AG04449 (cell line): ENCODE results near the gene FIG4.
A peak's percentile ranks its signal among the peaks of the same experiment; 100 is the strongest.

Experiments used
- CTCF ChIA-PET: fragments of 350-600 bp; formaldehyde crosslinking; extraction: SDS; loops from one replicate; lab custom pipeline; 2021; ENCODE audit warnings: antibody characterized with exemption; lab: Yijun Ruan, JAX
- POLR2A ChIA-PET: fragments of 400-600, 350-600 bp; formaldehyde crosslinking; extraction: SDS; loops from one replicate; lab custom pipeline; 2020; ENCODE audit warnings: antibody characterized with exemption, inconsistent platforms; lab: Yijun Ruan, JAX
- DNase-seq: peaks from one replicate; pipeline ENCODE4 v3.0.0-alpha.2; 2010; ENCODE audit warnings: low read depth, low spot score
- H3K4me3 ChIP-seq: 2 replicates; pipeline ENCODE4 v1.5.1; 2011; ENCODE audit warnings: low read depth, mild to moderate bottlenecking, control low read depth, low read length
- TF ChIP-seq, protein P1 (sequence below): IDR thresholded peaks from one replicate; pipeline ENCODE4 v1.5.1; 2011; ENCODE audit warnings: mild to moderate bottlenecking, moderate library complexity, low read length, control low read depth, inconsistent platforms; ENCODE audit not compliant: insufficient read depth; ENCODE audit errors: missing control alignments

Gene FIG4

DNA sequence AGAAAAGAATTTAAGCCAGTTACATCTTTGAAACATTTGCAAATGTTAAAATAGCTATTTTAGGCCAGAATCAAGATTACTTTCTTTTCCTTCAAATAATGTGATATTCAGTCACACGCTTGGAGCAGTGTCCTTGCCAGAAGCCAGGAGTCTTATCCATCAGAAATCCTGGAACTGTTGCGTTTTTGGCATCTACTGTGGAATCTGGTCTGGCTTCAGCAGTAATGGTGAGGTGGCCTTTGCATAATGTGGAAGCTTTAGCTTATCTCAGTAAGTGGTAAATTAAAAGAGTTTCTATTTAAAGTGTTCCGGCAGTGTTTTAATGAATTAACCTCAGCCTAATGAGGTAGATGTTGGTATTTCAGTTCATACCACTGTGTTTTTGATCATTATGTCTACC is 97.6 kb downstream of the FIG4 start:
- DNase-seq, result no peak
- ChIA-PET POLR2A (no interaction called here), CTCF (interaction anchor here (1.3 kb wide), 1 partner anchor 251 kb away, joined by 10 read pairs; no protein-coding TSS in a partner anchor)
- TF ChIP-seq, protein P1, sequence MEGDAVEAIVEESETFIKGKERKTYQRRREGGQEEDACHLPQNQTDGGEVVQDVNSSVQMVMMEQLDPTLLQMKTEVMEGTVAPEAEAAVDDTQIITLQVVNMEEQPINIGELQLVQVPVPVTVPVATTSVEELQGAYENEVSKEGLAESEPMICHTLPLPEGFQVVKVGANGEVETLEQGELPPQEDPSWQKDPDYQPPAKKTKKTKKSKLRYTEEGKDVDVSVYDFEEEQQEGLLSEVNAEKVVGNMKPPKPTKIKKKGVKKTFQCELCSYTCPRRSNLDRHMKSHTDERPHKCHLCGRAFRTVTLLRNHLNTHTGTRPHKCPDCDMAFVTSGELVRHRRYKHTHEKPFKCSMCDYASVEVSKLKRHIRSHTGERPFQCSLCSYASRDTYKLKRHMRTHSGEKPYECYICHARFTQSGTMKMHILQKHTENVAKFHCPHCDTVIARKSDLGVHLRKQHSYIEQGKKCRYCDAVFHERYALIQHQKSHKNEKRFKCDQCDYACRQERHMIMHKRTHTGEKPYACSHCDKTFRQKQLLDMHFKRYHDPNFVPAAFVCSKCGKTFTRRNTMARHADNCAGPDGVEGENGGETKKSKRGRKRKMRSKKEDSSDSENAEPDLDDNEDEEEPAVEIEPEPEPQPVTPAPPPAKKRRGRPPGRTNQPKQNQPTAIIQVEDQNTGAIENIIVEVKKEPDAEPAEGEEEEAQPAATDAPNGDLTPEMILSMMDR, result no peak
- H3K4me3 ChIP-seq, result no peak overlapping the region

DNA sequence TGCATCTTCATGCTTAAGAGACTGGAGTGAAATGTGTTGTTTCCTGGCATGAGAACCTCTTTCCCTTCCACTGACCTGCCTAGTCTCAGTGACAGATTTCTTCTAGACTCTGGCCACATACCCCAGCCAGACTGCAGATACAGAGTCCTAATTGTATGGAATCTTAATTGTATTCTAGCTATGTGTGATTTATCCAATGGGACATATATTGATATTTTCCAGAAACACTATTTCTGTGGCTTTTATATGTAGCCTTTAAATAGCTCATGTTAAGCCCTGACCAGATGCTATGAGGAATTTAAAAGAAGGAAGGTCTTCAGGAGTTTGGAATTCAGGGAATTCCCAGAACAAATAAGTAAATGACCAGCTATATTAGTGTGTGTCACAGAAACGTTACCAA is 99.0 kb downstream of the FIG4 start:
- ChIA-PET CTCF (interaction anchor here (1.7 kb wide), 1 partner anchor 250 kb away, joined by 5 read pairs; no protein-coding TSS in a partner anchor), POLR2A (no interaction called here)
- DNase-seq, result peak; percentile 71
- TF ChIP-seq, protein P1, result no peak
- H3K4me3 ChIP-seq, result no peak overlapping the region

DNA sequence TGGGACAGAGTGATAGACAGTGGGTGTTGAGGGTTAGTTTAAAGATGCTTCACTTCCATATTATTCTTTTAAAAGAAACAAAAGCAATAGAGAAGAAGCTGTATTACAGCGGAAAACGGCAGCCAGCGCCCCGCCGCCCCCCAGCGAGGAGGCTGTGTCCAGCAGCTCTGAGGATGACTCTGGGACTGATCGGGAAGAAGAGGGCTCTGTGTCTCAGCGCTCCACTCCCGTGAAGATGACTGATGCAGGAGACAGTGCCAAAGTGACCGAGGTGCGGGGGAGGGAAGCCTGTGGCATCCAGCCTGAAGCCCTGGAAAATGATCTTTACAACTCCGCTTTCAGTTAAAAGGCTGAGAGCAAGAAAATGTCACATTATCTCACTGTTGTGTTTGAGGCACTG is 100.2 kb downstream of the FIG4 start:
- TF ChIP-seq, protein P1, result no peak
- no peak overlapping the region for H3K4me3 ChIP-seq
- no peak for DNase-seq
- ChIA-PET CTCF (interaction anchor here (1.7 kb wide), 1 partner anchor 248 kb away, joined by 5 read pairs; no protein-coding TSS in a partner anchor), POLR2A (no interaction called here)

DNA sequence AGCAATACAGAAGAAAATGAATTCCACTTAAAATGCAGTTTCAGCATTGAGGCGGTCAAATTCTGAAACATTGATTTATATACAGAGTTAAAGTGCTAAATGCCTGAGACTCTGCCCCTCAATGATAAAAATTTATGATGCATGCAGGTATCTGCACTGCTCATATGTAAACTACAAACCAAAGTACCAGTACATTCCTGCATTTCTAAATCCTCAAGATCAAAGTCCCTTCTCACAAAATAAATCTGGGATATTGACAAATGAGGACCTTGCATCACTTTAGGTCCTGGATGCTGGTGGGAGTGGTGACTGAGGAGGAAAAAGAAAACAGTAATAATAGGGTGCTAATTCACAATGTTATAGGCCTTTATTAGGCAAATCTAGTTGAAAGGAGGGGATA is 101.9 kb downstream of the FIG4 start:
- no peak for DNase-seq
- CTCF ChIA-PET, result interaction anchor here (0.8 to 1.2 kb wide), 3 partner anchors 10 to 21 kb away, joined by 3 to 4 read pairs (median 3); no protein-coding TSS in a partner anchor

DNA sequence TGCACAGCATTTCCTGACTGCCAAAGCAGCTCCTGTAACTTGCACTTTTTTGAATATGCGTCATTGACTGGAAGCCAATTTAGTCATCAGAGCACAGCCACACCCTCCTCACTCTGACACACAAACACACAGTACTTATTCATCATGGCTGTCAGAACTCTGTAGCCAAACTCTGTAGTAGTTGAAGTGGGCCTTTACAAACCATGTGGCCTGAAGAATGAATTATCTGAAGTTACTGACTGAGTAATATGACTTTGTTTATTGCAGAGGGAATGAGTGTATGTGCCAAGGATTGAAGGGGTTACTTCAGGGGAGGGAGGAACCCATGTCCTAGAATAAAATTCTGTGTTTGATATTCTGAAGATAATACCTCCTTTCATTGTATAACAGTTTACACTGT is 102.7 kb downstream of the FIG4 start:
- ChIA-PET CTCF (interaction anchor here (0.5 to 1.2 kb wide), 3 partner anchors 11 to 245 kb away, joined by 3 to 4 read pairs (median 3); no protein-coding TSS in a partner anchor), POLR2A (interaction anchor here (0.6 kb wide), 1 partner anchor 9 kb away, joined by 3 read pairs; no protein-coding TSS in a partner anchor)
- peak; percentile 65 for DNase-seq
- TF ChIP-seq, protein P1, result no peak
- H3K4me3 ChIP-seq, result no peak overlapping the region

More for the DNA sequence above, 101.9 kb downstream of the FIG4 start:
- POLR2A ChIA-PET, result interaction anchor here (0.6 kb wide), 1 partner anchor 10 kb away, joined by 3 read pairs; no protein-coding TSS in a partner anchor
- TF ChIP-seq, protein P1, result no peak
- H3K4me3 ChIP-seq, result no peak overlapping the region

DNA sequence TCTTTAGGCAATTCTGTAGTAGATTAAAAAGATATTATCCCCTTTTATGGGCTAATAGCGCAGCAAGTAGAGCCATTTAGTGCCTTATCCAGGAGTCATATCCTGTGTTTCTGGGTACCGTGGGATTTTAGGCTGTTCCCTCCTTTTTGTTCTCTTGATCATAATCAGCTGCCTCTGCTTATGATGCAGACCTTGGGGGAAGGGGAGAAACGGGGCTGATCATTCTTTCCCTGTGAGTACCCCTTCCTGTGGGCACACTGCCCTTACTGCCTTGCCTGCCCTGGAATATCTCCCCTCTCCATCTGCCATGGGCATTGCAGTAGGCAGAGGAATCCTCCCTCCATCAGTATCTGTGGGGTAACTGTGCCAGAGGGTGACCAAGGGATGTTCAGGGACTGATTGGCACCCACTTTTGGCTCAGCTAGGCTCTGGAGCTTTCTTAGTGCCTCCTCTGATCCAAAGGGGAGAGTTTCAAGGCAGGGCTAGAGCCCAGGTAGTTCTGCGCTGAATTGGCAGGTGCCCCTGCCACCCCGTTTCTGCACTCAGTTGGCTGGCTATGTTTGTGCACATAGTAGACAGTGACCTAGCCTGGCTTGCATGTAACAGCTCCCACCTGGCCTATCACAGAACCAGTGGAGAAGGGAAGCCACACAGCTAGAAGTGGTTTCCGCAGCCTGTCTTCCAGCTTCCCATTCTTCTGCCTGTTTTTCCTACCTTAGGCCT is 103.3 kb downstream of the FIG4 start:
- no peak for DNase-seq
- POLR2A ChIA-PET, result interaction anchor here (0.6 kb wide), 1 partner anchor 23 kb away, joined by 3 read pairs; no protein-coding TSS in a partner anchor
- TF ChIP-seq, protein P1, result no peak
- CTCF ChIA-PET, result interaction anchor here (0.5 to 1.3 kb wide), 3 partner anchors 8 to 244 kb away, joined by 3 to 4 read pairs (median 4); no protein-coding TSS in a partner anchor
- H3K4me3 ChIP-seq, result no peak overlapping the region
